Measurements from ENCODE around the gene TRIM58. TPM values are rescaled to one million over a fixed set of nuclear protein-coding genes. Genes with fewer than 3 reads are reported as not detected.

TRIM58 gene
- 1 to 10 TPM in 11 of 12 donors, not detected in 1; 1.2 to 7.8 (median 3.5) TPM for polyA plus RNA-seq (ENCODE audit: insufficient read length in 12 of 12)
- long read RNA-seq, donor 1, partial matches to known transcripts = 0 of 1 reads
- long read RNA-seq, donor 1, other reads (novel, unspliced or antisense) = 0 of 1 reads
- long read RNA-seq, donor 2, partial matches to known transcripts = 0 of 1 reads
- long read RNA-seq, donor 2, other reads (novel, unspliced or antisense) = 0 of 1 reads
- long read RNA-seq, donor 3, partial matches to known transcripts = 0 of 1 reads
- long read RNA-seq, donor 3, other reads (novel, unspliced or antisense) = 0 of 1 reads
- long read RNA-seq, donor 4 = 0 reads
- long read RNA-seq, donor 5, partial matches to known transcripts = 0 of 1 reads
- long read RNA-seq, donor 5, other reads (novel, unspliced or antisense) = 0 of 1 reads
- long read RNA-seq, donor 6, partial matches to known transcripts = 0 of 1 reads
- long read RNA-seq, donor 6, other reads (novel, unspliced or antisense) = 0 of 1 reads
- long read RNA-seq, donor 7, partial matches to known transcripts = 0 of 1 reads
- long read RNA-seq, donor 7, other reads (novel, unspliced or antisense) = 0 of 1 reads
- long read RNA-seq, donor 8, partial matches to known transcripts = 0 of 1 reads
- long read RNA-seq, donor 8, other reads (novel, unspliced or antisense) = 0 of 1 reads
- long read RNA-seq, donor 9 = 0 reads
- long read RNA-seq, donor 10, partial matches to known transcripts = 0 of 1 reads
- long read RNA-seq, donor 10, other reads (novel, unspliced or antisense) = 0 of 1 reads
- long read RNA-seq, donor 11, partial matches to known transcripts = 0 of 2 reads
- long read RNA-seq, donor 11, other reads (novel, unspliced or antisense) = 0 of 2 reads

- no peak for DNase-seq
These were observed at the start of gene TRIM58 for GRCh38 chr1:247857069-247857984. TSS of gene TRIM58 (plus strand) at chr1:247857187. CDS start at chr1:247857247, 60 bp downstream.

GRCh38 chr1:247812637-247813036 is 44.4 kb upstream of the TRIM58 start:
- DNase-seq = no peak

- DNase-seq = no peak
These were observed 34.9 kb upstream of the TRIM58 start for GRCh38 chr1:247822060-247822459.

GRCh38 chr1:247824023-247824422 is 33.0 kb upstream of the TRIM58 start, which contains the start of gene OR14A16:
TSS of gene OR14A16 (minus strand) at chr1:247824119. CDS start at chr1:247815729, 8,390 bp downstream.
- DNase-seq = no peak

GRCh38 chr1:247825362-247825761 is 31.6 kb upstream of the TRIM58 start:
- no peak for DNase-seq

GRCh38 chr1:247829656-247830055 is 27.3 kb upstream of the TRIM58 start:
- DNase-seq = no peak

GRCh38 chr1:247833601-247834000 is 23.4 kb upstream of the TRIM58 start:
- DNase-seq = no peak

- DNase-seq = no peak
These were observed 16.2 kb upstream of the TRIM58 start for GRCh38 chr1:247840818-247841217.

- DNase-seq = no peak
These were observed 15.2 kb upstream of the TRIM58 start, which contains the start of gene OR11L1 for GRCh38 chr1:247841796-247842195. TSS of gene OR11L1 (minus strand) at chr1:247841896. CDS start at chr1:247841896, 0 bp downstream.

- DNase-seq = no peak
These were observed 13.6 kb upstream of the TRIM58 start for GRCh38 chr1:247843411-247843810.

- no peak for DNase-seq
These were observed 11.8 kb upstream of the TRIM58 start for GRCh38 chr1:247845011-247845692.

GRCh38 chr1:247845693-247846017 is 11.3 kb upstream of the TRIM58 start:
- no peak for DNase-seq

GRCh38 chr1:247848346-247848745 is 8.6 kb upstream of the TRIM58 start:
- no peak for DNase-seq

- no peak for DNase-seq
These were observed 7.4 kb upstream of the TRIM58 start for GRCh38 chr1:247849616-247850015.

- DNase-seq = no peak
These were observed 2.0 kb upstream of the TRIM58 start for GRCh38 chr1:247854899-247855545.

GRCh38 chr1:247855911-247856310 is 1.1 kb upstream of the TRIM58 start:
- DNase-seq = no peak

GRCh38 chr1:247857985-247858619 is 1.1 kb downstream of the TRIM58 start:
- no peak for DNase-seq

- no peak for DNase-seq
These were observed 5.8 kb downstream of the TRIM58 start for GRCh38 chr1:247862756-247863155.

GRCh38 chr1:247864644-247865043 is 7.7 kb downstream of the TRIM58 start:
- no peak for DNase-seq

- no peak for DNase-seq
These were observed 8.4 kb downstream of the TRIM58 start for GRCh38 chr1:247865416-247865815.
